K562 (cell line): ENCODE data around the gene PRDX1. TPM values are rescaled to one million over a fixed set of nuclear protein-coding genes. Genes with fewer than 3 reads are reported as not detected.

ENCODE experiments used
- EWSR1 ChIP-seq: fragments of 450-650 bp; IDR thresholded peaks from 2 replicates; pipeline ENCODE4 v1.6.1; 2018; ENCODE audit warnings: borderline replicate concordance, mild to moderate bottlenecking, low read depth, moderate library complexity; ENCODE audit not compliant: partially characterized antibody
- EZH2 ChIP-seq: IDR thresholded peaks from 2 replicates; pipeline ENCODE4 v1.6.1; 2012; ENCODE audit warnings: low read depth, mild to moderate bottlenecking, inconsistent platforms, low read length, borderline replicate concordance
- FOXK1 ChIP-seq: sonication (generic); formaldehyde crosslinking; IDR thresholded peaks from 2 replicates; pipeline ENCODE4 v1.8.0; 2022; ENCODE audit warnings: missing genetic modification reagents, mild to moderate bottlenecking, borderline replicate concordance
- NR3C1 ChIP-seq: sonication (generic); formaldehyde crosslinking; IDR thresholded peaks from 2 replicates; pipeline ENCODE4 v1.8.1; 2022; ENCODE audit warnings: missing genetic modification reagents
- NRF1 ChIP-seq, 2 experiments: fragments of 450-650 bp; IDR thresholded peaks in 1 of 2; conservative IDR thresholded peaks in 1 of 2; 2 replicates each; pipeline ENCODE4 v1.6.1; 2014; ENCODE audit warnings: mild to moderate bottlenecking in 2 of 2
- RAD51 ChIP-seq: fragments of 450-650 bp; IDR thresholded peaks from 2 replicates; pipeline ENCODE4 v1.7.1; 2016; ENCODE audit warnings: low read depth, mild to moderate bottlenecking, borderline replicate concordance
- RREB1 ChIP-seq: fragments of 250-450 bp; sonication (Bioruptor Pico); IDR thresholded peaks from 2 replicates; pipeline ENCODE4 v1.4.0; 2020
- THRAP3 ChIP-seq: fragments of 450-650 bp; IDR thresholded peaks from 2 replicates; pipeline ENCODE4 v1.6.1; 2016; ENCODE audit warnings: mild to moderate bottlenecking, inconsistent platforms, borderline replicate concordance
- ZBTB9 ChIP-seq: fragments of 450-650 bp; formaldehyde crosslinking; IDR thresholded peaks from 2 replicates; pipeline ENCODE4 v1.4.0; 2020; ENCODE audit warnings: mild to moderate bottlenecking, moderate library complexity
- ZC3H4 ChIP-seq: sonication (generic); formaldehyde crosslinking; IDR thresholded peaks from 2 replicates; pipeline ENCODE4 v1.9.0; 2021; ENCODE audit warnings: missing genetic modification reagents, borderline replicate concordance
- polyA plus RNA-seq, 8 experiments: library from polyadenylated mRNA; depleted of rRNA in 4 of 8; stranded (reverse) in 5 of 8; unstranded in 3 of 8; fragments of >200 nt; fragmentation: Nextera tagmentation in 2 of 8; fragmentation: Illumina TruSeq in 1 of 8; extraction: Ambion mirVana in 2 of 8; extraction: Trizol in 1 of 8; gene quantifications; 2 replicates each; pipeline versions ENCODE4 v1.2.1 to v1.2.3, GENCODE V29; 2011 to 2014; ENCODE audit warnings: inconsistent platforms in 1 of 8, missing spikeins in 1 of 8
- total RNA-seq, 7 experiments: library from RNA; depleted of rRNA in 6 of 7; stranded (reverse); fragments of >200 nt in 6 of 7; fragmentation: Illumina TruSeq in 2 of 7; extraction: Trizol in 2 of 7; gene quantifications; 2 replicates each; pipeline versions ENCODE4 v1.2.1 to v1.2.3, GENCODE V29; 2011 to 2021; ENCODE audit warnings: low replicate concordance in 1 of 7
- TF ChIP-seq, protein P1 (sequence below): fragments of 250-450 bp; sonication (Bioruptor Pico); IDR thresholded peaks from 2 replicates; pipeline ENCODE4 v1.4.0; 2020; ENCODE audit warnings: borderline replicate concordance
- TF ChIP-seq, protein P2 (sequence below): fragments of 450-650 bp; IDR thresholded peaks from 2 replicates; pipeline ENCODE4 v1.6.1; 2017; ENCODE audit warnings: antibody characterized with exemption

PRDX1 gene
- total and polyA plus RNA-seq, 9 of the 15 experiments (the other 6 are each of a cell fraction or from before 2014, with no cell fraction given), result 748 to 2,388 (median 1,045) TPM

- no peak for TF ChIP-seq EWSR1
- TF ChIP-seq, protein P1, sequence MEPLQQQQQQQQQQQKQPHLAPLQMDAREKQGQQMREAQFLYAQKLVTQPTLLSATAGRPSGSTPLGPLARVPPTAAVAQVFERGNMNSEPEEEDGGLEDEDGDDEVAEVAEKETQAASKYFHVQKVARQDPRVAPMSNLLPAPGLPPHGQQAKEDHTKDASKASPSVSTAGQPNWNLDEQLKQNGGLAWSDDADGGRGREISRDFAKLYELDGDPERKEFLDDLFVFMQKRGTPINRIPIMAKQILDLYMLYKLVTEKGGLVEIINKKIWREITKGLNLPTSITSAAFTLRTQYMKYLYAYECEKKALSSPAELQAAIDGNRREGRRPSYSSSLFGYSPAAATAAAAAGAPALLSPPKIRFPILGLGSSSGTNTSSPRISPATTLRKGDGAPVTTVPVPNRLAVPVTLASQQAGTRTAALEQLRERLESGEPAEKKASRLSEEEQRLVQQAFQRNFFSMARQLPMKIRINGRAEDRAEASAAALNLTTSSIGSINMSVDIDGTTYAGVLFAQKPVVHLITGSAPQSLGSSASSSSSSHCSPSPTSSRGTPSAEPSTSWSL (CRISPR knock-in tag), result no peak
- peak; percentile 94 for TF ChIP-seq RAD51
- TF ChIP-seq ZBTB9 (CRISPR knock-in tag), result peak; percentile 75
- no peak; the same call in 1 of the 2 replicates for TF ChIP-seq ZC3H4 (CRISPR knock-in tag)
- TF ChIP-seq NRF1 (conservative IDR thresholded peaks at IDR 0.05 in 1 of 2, IDR thresholded peaks at IDR 0.05 in 1 of 2), result peak; percentile 86 to 88
- TF ChIP-seq NR3C1 (CRISPR knock-in tag), result no peak; the same call in 1 of the 2 replicates
- TF ChIP-seq FOXK1, result peak; percentile 4; the same call in 1 of the 2 replicates
- peak; percentile 79; the same call in 1 of the 2 replicates for TF ChIP-seq THRAP3
- TF ChIP-seq, protein P2, sequence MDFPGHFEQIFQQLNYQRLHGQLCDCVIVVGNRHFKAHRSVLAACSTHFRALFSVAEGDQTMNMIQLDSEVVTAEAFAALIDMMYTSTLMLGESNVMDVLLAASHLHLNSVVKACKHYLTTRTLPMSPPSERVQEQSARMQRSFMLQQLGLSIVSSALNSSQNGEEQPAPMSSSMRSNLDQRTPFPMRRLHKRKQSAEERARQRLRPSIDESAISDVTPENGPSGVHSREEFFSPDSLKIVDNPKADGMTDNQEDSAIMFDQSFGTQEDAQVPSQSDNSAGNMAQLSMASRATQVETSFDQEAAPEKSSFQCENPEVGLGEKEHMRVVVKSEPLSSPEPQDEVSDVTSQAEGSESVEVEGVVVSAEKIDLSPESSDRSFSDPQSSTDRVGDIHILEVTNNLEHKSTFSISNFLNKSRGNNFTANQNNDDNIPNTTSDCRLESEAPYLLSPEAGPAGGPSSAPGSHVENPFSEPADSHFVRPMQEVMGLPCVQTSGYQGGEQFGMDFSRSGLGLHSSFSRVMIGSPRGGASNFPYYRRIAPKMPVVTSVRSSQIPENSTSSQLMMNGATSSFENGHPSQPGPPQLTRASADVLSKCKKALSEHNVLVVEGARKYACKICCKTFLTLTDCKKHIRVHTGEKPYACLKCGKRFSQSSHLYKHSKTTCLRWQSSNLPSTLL, result no peak
- TF ChIP-seq EZH2, result no peak
- no peak for TF ChIP-seq RREB1 (CRISPR knock-in tag)
Observed at GRCh38 chr1:45550401-45551351, 29.0 kb upstream of the PRDX1 start, which contains the start of gene AKR1A1 (continued).
